OCI-LY3 (cell line): Measurements from ENCODE around the gene RBM11.

Experiments
- H2AFZ ChIP-seq: fragments of 200-600, 300-600 bp; shearing (Covaris generic); 2 replicates; pipeline ENCODE4 v1.6.0; 2014; ENCODE audit warnings: antibody characterized with exemption, low read depth, low read length
- H3K27ac ChIP-seq: fragments of 200-600, 300-600 bp; sonication (generic); 2 replicates; pipeline ENCODE4 v1.5.1; 2014; ENCODE audit warnings: mild to moderate bottlenecking, low read length, moderate library complexity, mixed read lengths
- H3K27me3 ChIP-seq: fragments of 200-600, 300-600 bp; sonication (generic); 2 replicates; pipeline ENCODE4 v1.6.1; 2014; ENCODE audit warnings: low read depth, low read length, mixed read lengths
- H3K36me3 ChIP-seq: fragments of 200-600, 300-600 bp; sonication (generic); replicated peaks from 2 replicates; pipeline ENCODE3; 2014; ENCODE audit warnings: low read depth, low read length, mixed read lengths
- H3K4me1 ChIP-seq: fragments of 300-600, 200-600 bp; sonication (generic); 2 replicates; pipeline ENCODE4 v1.6.1; 2014; ENCODE audit warnings: low read length, mixed read lengths
- H3K4me2 ChIP-seq: fragments of 200-600, 300-600 bp; sonication (generic); 2 replicates; pipeline ENCODE4 v1.6.1; 2014; ENCODE audit warnings: low read length, mixed read lengths
- H3K4me3 ChIP-seq: fragments of 300-600, 200-600 bp; sonication (generic); 2 replicates; pipeline ENCODE4 v1.5.1; 2014; ENCODE audit warnings: antibody characterized with exemption, mild to moderate bottlenecking, low read length, moderate library complexity
- H3K79me2 ChIP-seq: fragments of 300-600, 200-600 bp; shearing (Covaris generic); 2 replicates; pipeline ENCODE4 v1.6.1; 2014; ENCODE audit warnings: mild to moderate bottlenecking, low read length, mixed read lengths
- H3K9ac ChIP-seq: fragments of 300-600, 200-600 bp; shearing (Covaris generic); 2 replicates; pipeline ENCODE4 v1.6.0; 2014; ENCODE audit warnings: mild to moderate bottlenecking, low read length, moderate library complexity
- H3K9me3 ChIP-seq: fragments of 200-600, 300-600 bp; shearing (Covaris generic); 2 replicates; pipeline ENCODE4 v1.6.1; 2014; ENCODE audit warnings: low read length, mixed read lengths; ENCODE audit not compliant: insufficient read depth
- H4K20me1 ChIP-seq: fragments of 200-600, 300-600 bp; sonication (generic); 2 replicates; pipeline ENCODE4 v1.6.1; 2016; ENCODE audit warnings: low read length, mixed read lengths; ENCODE audit not compliant: insufficient read depth
- EZH2phosphoT487 ChIP-seq: fragments of 200-600 bp; shearing (Covaris generic); IDR thresholded peaks from 2 replicates; pipeline ENCODE4 v1.6.1; 2018; ENCODE audit warnings: antibody characterized with exemption, mixed run types, low read depth
- TF ChIP-seq, protein P1 (sequence below): fragments of 200-600, 300-600 bp; sonication (generic); IDR thresholded peaks from 2 replicates; pipeline ENCODE4 v1.5.1; 2014; ENCODE audit warnings: antibody characterized with exemption, low read length, low read depth

The RBM11 gene

DNA sequence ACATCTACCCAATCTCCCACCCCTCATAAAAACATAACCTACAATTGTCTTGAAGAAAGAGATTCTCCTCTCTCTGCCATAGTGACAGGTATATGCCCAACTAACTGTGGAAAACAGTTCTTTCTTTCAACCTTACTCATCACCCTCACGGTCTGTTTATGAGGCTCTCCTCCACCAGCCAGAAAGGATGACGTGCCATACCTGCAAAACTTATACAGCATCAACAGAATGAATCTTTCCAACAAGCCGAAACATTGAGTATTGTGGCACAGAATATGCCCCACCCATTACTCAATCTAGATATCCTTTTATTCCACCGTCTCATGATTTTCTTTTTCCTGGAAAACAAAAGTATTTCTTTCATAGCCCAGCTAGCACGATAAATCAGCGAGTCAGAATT is 55.7 kb downstream of the RBM11 start:
- no peaks in the 10 kb centered on the region for H3K79me2 ChIP-seq
- H3K27me3 ChIP-seq: no peaks in the 10 kb centered on the region
- no peak overlapping the region for H3K27ac ChIP-seq
- TF ChIP-seq, protein P1, sequence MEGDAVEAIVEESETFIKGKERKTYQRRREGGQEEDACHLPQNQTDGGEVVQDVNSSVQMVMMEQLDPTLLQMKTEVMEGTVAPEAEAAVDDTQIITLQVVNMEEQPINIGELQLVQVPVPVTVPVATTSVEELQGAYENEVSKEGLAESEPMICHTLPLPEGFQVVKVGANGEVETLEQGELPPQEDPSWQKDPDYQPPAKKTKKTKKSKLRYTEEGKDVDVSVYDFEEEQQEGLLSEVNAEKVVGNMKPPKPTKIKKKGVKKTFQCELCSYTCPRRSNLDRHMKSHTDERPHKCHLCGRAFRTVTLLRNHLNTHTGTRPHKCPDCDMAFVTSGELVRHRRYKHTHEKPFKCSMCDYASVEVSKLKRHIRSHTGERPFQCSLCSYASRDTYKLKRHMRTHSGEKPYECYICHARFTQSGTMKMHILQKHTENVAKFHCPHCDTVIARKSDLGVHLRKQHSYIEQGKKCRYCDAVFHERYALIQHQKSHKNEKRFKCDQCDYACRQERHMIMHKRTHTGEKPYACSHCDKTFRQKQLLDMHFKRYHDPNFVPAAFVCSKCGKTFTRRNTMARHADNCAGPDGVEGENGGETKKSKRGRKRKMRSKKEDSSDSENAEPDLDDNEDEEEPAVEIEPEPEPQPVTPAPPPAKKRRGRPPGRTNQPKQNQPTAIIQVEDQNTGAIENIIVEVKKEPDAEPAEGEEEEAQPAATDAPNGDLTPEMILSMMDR: no peak
- no peak for TF ChIP-seq EZH2phosphoT487
- H3K9ac ChIP-seq: no peak overlapping the region
- H4K20me1 ChIP-seq: no peaks in the 10 kb centered on the region
- no peaks in the 10 kb centered on the region for H3K9me3 ChIP-seq
- no peaks in the 10 kb centered on the region for H3K36me3 ChIP-seq
- no peak overlapping the region for H3K4me3 ChIP-seq
- H3K4me1 ChIP-seq: no peaks in the 10 kb centered on the region
- H2AFZ ChIP-seq: no peak overlapping the region
- H3K4me2 ChIP-seq: no peak overlapping the region

DNA sequence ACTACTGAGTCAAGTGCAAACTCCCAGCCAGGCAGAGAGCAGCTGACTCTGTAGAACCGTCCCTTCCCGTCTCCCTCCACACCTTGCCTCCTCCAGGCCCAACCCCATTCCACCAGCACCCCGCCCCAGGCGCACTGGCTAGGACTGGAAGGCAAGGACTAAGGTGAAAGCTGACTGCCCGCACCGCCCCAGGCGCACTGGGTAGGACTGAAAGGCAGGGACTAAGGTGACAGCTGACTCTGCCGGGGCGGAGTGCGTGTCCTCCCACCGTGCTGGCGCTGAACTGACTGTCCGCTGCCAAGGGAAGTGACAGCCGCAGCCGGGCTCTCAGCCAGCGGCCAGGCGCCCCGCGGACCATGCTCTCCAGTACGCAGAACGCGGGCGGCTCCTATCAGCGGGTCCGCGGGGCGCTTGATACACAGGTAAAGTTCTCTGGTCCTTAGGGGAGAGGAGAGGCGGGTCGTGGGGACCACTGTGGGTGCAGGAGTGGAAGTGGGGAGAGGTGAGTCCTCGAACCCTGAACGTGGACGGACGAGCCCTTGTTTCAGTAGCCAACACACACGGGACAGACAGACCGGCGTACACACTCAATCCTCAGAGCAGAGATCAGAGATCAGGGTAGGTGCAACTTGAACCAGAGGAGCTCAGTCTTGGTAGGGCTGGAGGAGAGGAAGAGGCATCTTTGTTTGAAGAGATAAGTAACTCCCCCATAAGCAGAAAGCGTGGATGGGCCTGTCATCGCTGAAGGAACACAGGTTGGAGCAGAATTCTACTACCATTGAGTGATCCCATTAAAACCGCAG is 58.0 kb downstream of the RBM11 start:
- TF ChIP-seq, protein P1: no peak
- no peak for TF ChIP-seq EZH2phosphoT487
- H3K4me2 ChIP-seq: no peak overlapping the region
- H2AFZ ChIP-seq: no peak overlapping the region
- no peaks in the 10 kb centered on the region for H3K79me2 ChIP-seq
- no peak overlapping the region for H3K27ac ChIP-seq
- H3K4me1 ChIP-seq: no peaks in the 10 kb centered on the region
- H3K9ac ChIP-seq: no peak overlapping the region
- H3K9me3 ChIP-seq: no peaks in the 10 kb centered on the region
- H3K36me3 ChIP-seq: no peaks in the 10 kb centered on the region
- no peak overlapping the region for H3K4me3 ChIP-seq
- H4K20me1 ChIP-seq: no peaks in the 10 kb centered on the region
- H3K27me3 ChIP-seq: no peaks in the 10 kb centered on the region

DNA sequence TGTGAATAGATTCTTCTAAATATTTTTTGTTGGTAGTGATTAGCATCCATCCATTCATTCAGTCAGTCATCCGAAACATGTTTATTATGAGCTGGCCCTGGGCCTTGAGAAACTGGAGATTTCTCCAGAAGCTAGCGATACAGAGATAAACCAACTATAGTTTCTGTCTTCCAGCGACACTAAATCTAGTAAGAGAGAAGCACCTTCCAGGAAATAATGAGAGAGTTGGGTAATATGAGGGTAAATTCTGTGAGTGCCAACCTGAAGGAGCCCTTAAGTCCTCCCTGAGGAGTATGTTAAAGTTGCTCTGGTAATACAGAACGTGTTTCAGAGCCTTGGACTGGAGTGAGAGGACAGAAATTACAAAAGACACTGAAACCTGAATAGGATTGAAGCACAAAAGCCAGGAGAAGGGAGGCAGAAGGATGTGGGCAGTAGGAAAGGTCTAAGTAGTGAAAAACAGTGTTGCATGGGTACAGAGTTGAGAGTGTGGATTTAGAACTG is 59.8 kb downstream of the RBM11 start:
- H3K4me1 ChIP-seq: no peaks in the 10 kb centered on the region
- H3K4me2 ChIP-seq: no peak overlapping the region
- H2AFZ ChIP-seq: no peak overlapping the region
- no peaks in the 10 kb centered on the region for H4K20me1 ChIP-seq
- no peaks in the 10 kb centered on the region for H3K27me3 ChIP-seq
- no peaks in the 10 kb centered on the region for H3K79me2 ChIP-seq
- TF ChIP-seq EZH2phosphoT487: no peak
- TF ChIP-seq, protein P1: no peak
- no peak overlapping the region for H3K4me3 ChIP-seq
- H3K27ac ChIP-seq: no peak overlapping the region
- H3K9me3 ChIP-seq: no peaks in the 10 kb centered on the region
- H3K36me3 ChIP-seq: no peaks in the 10 kb centered on the region
- no peak overlapping the region for H3K9ac ChIP-seq
